NCI-H187 (cell line): ENCODE data around the gene API5.

Source experiments
- DNase-seq, 2 experiments: peaks; one replicate each; lab custom pipeline; 2025; lab: John Stamatoyannopoulos, UW

API5 gene

DNA sequence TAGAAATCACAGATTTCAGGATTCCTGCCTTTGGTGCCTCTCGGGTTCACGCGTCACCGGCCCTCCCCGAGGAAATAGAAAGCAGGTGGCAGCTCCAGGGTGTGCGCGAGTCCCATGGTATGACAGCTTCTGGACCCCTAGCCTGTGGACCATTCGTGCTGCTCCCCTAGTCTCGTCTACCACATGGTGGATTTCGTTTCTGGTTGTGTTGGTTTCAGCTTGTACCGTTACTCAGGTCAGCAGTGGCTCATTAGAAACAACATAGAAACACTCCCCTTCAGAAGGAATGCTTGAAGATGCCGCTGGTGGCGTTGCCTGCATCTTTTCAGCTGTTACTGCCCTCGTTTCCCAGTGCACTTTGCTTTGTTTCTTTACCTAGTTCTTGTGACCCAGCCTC is 47.6 kb downstream of the API5 start:
- DNase-seq: peak in 1 of 2 experiments; percentile 17

DNA sequence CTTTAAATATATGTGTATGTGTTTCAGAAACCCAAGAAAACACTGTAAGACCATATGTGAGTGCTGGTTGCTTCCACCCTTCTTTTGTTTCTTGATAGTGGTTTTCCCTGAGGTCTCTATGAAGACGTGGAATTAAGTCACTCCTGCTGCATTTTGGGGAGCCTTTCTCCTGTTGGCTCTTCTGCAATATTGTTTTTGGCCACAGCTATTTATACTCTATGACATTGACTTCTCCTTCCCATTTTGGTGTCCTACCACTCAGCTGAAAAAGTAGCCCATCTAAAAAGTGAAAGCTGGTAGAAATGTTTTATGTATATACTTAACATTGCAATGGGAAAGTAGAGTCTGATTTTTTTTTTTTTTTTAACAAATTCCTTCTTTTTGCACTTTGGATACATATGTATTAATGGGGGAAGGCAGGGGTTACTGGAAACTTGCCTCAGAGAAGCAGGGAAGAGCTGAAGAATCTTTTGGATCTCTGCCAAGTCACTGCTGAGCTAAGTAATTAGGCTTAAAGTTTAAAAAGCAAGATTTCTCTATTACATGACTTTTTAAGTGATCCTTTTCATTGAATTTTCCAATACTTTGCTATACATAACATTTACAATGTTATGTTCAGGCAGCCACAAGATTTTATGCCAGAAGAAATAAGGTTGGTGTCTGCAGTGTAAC is 48.7 kb downstream of the API5 start:
- no peak for DNase-seq

DNA sequence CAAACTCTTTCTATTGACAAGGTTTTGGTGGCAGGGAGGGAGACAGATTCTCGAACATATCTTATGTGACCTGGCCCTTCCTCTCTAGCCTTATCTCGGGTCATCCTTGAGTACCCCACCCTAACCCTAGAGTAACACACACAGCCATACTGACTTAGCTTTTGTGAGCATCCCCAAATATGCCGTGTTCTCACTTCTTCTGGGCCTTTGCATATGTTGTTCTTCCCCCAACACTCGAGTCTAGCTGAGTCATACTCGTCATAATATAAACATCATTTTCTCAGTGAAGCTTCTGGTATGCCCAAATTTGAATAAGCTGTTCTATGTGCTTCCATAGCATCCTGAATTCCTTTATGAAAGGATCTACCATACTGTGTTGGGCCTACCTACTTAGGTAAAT is 54.9 kb downstream of the API5 start:
- DNase-seq: no peak

DNA sequence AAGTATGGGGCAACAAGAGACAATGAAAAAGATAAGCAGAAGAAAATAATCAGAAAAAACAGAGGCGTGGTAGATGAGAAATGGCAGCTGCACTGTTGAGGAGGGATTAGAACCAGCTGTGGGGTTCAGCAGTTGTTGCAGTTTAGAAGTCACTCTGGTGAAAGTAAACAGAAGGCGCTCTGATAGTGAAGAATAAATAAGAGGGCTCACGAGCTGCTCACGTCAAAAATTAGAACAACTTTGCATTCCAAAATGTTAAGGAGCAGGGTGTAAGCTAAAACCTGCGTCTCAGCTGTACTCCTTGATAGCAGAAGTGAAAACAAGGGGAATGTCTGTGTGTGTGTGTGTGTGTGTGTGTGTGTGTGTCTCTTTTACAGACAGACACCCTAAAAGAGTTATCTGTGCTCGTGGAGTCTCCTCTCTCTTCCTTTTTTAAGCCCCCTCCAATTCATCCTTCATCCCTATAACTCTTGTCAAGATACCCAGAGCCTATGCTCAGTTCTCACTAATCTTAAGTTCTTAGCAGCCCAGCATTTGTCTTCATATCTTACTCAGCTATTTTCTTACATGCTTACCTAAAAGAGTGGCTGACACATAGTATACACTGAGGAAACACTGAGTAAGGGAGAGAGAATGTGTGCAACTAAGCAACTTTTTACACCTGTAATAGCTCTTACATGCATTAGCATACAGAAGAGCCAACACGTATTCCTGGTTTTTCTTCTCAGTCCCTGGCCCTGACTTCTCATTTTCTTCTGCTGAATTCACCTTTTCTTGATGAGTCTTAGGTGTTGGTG is 55.8 kb downstream of the API5 start:
- no peak for DNase-seq

DNA sequence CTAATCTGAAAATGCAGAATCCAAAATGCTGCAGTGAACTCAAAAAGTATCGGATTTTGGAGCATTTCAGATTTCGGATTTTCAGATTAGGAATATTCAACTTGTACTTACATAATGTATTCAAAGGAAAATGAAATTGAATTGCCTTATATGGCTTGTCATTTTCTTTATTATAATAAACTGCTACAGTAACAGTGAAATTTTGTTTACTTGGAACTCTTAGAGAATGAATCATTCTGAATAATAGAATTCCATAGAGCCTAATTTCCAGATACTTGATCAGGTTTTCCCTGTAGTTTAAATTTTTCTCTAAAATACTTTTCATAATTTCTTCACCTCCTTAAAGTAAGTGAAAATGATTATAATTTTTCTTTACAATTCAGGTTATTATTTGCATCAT is 64.3 kb downstream of the API5 start:
- no peak for DNase-seq

DNA sequence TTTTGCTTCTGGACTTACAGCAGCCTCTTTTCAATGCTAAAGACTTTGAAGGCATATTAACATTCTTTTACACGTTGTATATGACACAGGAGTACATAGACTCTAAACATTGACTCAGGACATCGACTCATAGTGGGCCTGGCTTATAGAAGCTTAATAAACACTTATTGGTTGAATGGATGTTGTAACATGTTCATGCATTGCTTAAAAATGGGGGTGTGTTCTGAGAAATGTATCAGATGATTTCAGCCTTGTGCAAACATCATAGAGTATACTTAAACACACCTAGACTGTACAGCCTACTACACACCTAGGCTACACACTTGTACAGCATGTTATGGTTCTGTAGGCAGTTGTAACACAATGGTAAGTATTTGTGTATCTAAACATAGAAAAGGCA is 64.8 kb downstream of the API5 start:
- no peak for DNase-seq

DNA sequence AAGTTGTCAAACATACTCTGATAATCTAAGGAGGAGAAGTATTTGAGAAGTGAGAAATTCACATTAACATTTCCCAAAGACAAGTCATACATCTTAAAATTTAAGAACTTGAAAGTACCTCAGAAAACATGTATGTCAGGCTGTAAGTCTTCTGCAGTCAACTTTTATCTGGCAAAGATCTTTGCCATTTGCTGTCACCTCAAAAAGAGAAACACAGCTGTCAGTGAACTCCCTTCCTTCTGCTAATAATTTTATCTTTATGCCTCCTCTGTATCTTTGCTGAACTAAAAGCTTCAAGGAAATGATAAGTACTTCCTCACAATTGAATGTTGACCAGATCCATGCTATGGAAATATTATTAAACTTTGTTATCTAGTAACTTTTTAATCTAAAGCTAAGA is 65.6 kb downstream of the API5 start:
- DNase-seq: no peak

DNA sequence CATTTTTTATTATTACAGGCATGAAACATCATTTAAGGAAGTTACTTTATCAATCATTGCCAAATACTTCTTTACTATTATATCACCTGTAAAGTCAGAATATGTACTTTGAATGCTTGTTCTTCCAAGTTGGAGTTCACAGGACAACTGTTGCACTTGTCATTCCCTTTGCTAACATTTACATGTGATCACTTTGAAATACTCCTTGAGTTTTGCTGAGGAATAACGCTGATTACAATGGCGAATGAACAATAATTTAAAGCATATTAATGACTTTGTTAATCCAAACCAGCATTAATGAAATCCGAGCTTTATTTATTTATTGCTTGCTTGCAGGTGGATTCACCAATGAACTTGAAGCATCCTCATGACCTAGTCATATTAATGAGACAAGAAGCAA is 67.1 kb downstream of the API5 start:
- DNase-seq: no peak

DNA sequence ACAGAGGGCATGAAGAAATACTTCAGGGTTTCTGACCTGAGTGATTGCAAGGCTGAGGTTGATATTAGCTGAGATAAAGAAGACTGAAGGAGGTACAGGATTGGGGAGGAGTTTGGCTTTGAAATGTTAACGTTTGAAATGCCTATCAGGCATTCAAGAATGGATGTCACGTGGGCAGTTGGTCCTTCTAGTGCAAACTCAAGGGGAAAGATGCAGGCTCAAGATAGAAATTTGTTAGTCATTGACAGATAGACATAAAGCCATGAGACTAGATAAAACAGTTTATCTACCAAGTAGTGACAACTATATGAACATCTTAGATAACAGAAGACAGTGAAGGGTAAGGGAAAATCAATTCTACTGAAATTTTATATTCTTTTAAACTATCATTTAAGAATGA is 70.0 kb downstream of the API5 start:
- DNase-seq: no peak

DNA sequence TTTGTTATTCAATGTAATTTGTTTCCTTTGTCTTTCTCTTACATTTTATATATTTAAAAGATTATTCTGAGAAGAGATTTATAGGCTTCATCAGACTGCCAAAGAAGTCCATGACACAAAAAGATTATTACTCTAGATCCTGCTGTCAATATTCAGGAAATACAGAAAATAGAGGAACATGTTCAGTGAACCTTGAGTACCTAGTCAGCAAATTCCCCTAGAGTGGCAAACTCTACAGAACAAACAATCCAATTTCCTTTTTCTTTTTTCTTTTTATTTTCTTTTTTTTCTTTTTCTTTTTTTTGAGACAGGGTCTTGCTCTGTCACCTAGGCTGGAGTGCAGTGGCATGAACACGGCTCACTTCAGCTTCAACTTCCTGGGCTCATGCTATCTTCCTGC is 70.8 kb downstream of the API5 start:
- no peak for DNase-seq

DNA sequence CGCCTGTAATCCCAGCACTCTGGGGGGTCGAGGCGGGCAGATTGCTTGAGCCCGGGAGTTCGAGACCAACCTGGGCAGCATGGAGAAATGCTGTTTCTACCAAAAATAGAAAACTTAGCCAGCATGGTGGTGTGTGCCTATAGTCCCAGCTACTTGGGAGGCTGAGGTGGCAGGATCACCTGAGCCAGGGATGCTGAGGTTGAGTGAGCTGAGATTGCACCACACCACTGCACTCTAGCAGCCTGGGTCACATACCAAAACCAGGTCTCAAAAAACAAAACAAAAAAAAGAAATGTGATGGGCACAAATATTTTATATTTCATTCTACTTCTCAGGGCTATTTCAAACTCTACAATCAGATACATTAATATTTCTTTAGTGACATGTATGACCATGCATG is 72.6 kb downstream of the API5 start:
- DNase-seq: no peak

DNA sequence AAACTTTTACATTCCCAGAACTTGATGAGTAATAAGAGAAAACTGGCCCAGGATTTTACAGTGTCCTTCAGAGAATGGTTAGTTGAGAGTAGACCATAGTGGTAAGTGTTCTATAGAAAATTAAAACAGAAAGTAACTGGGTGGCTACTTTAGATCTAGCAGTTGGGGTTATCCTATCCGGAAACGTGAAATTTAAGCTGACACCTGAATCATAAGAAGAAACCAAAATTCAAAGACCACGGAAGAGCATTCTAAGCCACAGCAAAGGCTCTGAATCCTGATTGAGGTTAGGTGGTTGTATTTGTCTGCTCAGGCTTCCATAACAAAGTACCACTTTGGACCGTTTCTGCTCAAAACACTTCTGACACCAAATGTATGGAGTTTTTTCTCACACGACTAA is 80.9 kb downstream of the API5 start:
- no peak for DNase-seq

DNA sequence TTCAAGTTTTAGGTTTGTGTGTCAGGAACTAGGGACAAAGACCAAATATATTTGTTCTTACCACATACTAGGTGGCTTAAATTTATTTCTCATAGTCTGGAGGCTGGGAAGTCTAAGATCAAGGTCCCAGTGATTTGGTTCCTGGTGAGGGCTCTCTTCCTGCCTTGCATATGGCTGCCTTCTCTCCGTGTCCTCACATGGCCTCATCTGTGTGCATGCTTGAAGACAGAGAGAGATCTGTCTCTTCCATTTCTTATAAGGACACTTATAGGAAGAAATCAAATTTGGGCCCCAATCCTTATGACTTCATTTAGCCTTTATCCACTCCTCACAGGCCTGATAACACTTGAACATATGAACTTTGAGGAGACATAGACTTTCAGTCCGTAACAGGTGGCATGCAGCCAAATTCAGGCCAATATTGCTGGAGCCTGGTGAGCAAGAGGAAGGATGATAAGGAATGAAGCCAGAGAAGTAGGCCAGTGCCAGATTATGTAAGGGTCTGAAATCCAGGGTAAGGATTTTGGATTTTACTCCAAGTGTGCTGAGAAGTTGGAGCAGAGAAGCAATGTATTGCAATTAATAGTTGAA is 82.1 kb downstream of the API5 start:
- no peak for DNase-seq
